ENCODE measurements around the gene C1orf174. TPM values are rescaled to one million over a fixed set of nuclear protein-coding genes. Genes with fewer than 3 reads are reported as not detected.

C1orf174 gene
- total and polyA plus RNA-seq, 2 experiments from 2014 or later, result 17.6 to 22.2 TPM

- TF ChIP-seq, protein P1, sequence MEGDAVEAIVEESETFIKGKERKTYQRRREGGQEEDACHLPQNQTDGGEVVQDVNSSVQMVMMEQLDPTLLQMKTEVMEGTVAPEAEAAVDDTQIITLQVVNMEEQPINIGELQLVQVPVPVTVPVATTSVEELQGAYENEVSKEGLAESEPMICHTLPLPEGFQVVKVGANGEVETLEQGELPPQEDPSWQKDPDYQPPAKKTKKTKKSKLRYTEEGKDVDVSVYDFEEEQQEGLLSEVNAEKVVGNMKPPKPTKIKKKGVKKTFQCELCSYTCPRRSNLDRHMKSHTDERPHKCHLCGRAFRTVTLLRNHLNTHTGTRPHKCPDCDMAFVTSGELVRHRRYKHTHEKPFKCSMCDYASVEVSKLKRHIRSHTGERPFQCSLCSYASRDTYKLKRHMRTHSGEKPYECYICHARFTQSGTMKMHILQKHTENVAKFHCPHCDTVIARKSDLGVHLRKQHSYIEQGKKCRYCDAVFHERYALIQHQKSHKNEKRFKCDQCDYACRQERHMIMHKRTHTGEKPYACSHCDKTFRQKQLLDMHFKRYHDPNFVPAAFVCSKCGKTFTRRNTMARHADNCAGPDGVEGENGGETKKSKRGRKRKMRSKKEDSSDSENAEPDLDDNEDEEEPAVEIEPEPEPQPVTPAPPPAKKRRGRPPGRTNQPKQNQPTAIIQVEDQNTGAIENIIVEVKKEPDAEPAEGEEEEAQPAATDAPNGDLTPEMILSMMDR (IDR thresholded peaks at IDR 0.05; ENCODE audit: low read depth, low read length), result peak; percentile 26
- Histone ChIP-seq H3K36me3 (no peaks in the 10 kb centered on the region), H3K4me3 (peak overlapping the region; percentile 79), H3K27me3 (no peaks in the 10 kb centered on the region), H3K4me1 (ENCODE audit: low read depth) (peaks cover 6% of the 10 kb centered on the region), H3K27ac (no peak overlapping the region), H3K9me3 (ENCODE audit: low read depth) (no peaks in the 10 kb centered on the region)
- peak; percentile 17 to 39 for DNase-seq (ENCODE audit: low read depth in 1 of 2, low spot score in 1 of 2)
Observed at GRCh38 chr1:3858231-3858981, 41.7 kb downstream of the C1orf174 start.

GRCh38 chr1:3857791-3858129 lies 42.3 kb downstream of the C1orf174 start:
- Histone ChIP-seq H3K9me3 (ENCODE audit: low read depth) (no peaks in the 10 kb centered on the region), H3K4me3 (peak overlapping the region; percentile 79), H3K4me1 (ENCODE audit: low read depth) (peaks cover 6% of the 10 kb centered on the region), H3K27me3 (no peaks in the 10 kb centered on the region), H3K36me3 (no peaks in the 10 kb centered on the region), H3K27ac (peak overlapping the region; percentile 59)
- DNase-seq (ENCODE audit: low read depth in 1 of 2, low spot score in 1 of 2), result peak in 1 of 2 donors; percentile 2
- TF ChIP-seq, protein P1 (IDR thresholded peaks at IDR 0.05; ENCODE audit: low read depth, low read length), result no peak

GRCh38 chr1:3856923-3857790 lies 42.9 kb downstream of the C1orf174 start, which contains the start of the genes CEP104 and DFFB:
TSS of gene CEP104 (minus strand) at chr1:3857211. CDS start at chr1:3852407, 4,804 bp downstream.
TSS of gene DFFB (plus strand) at chr1:3857476. CDS start at chr1:3857604, 128 bp downstream.
- H3K9me3 ChIP-seq (ENCODE audit: low read depth), result no peaks in the 10 kb centered on the region
- H3K4me1 ChIP-seq (ENCODE audit: low read depth), result peaks cover 6% of the 10 kb centered on the region
- DNase-seq (ENCODE audit: low read depth in 1 of 2, low spot score in 1 of 2), result peak; percentile 86 to 96
- TF ChIP-seq, protein P1 (IDR thresholded peaks at IDR 0.05; ENCODE audit: low read depth, low read length), result no peak
- H3K27ac ChIP-seq, result peak within 1 kb of the TSS; percentile 59
- H3K27me3 ChIP-seq, result no peaks in the 10 kb centered on the region
- no peaks in the 10 kb centered on the region for H3K36me3 ChIP-seq
- peak within 1 kb of the TSS; percentile 79 for H3K4me3 ChIP-seq

DNA sequence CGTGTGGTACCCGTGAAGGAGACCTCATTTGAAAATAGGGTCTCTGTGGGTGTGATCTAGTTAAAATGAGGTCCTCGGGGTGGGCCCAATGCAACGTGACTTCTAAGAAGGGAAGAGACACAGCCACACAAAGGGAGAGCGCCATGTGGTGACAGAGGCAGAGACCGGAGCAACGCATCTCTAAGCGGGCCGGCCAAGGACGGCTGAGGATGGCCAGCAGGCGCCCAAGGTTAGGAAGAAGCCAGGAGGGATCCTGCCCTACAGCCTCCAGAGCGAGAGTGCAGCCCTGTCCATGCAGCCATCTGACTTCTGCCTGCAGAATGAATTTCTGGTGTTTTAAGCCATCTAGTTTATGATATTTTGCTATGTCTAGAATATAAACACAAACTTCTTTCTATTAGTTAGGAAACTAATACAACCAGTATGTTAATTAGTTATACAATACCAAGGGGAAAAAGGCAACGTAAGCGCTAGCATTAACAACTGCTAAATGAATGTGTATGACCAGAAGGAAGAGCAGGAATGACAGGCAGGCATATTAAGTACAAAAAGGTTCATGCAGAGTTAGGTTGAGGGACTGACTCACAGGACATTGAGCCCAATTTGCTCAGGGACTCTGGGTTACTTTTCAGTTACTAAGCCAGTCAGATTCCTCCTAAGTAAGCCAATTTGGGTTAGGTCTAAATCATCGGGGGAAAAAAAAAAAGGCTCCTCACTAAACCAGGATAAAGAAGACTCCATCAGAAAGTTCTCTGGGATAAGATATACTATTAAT lies 47.2 kb downstream of the C1orf174 start:
- H3K4me3 ChIP-seq, result no peak overlapping the region
- H3K27me3 ChIP-seq, result no peaks in the 10 kb centered on the region
- TF ChIP-seq, protein P1 (IDR thresholded peaks at IDR 0.05; ENCODE audit: low read depth, low read length), result no peak
- H3K27ac ChIP-seq, result no peak overlapping the region
- DNase-seq (ENCODE audit: low read depth in 1 of 2, low spot score in 1 of 2), result no peak
- H3K4me1 ChIP-seq (ENCODE audit: low read depth), result peaks cover 6% of the 10 kb centered on the region
- no peaks in the 10 kb centered on the region for H3K9me3 ChIP-seq (ENCODE audit: low read depth)
- H3K36me3 ChIP-seq, result peaks cover 9% of the 10 kb centered on the region

GRCh38 chr1:3852091-3852490 lies 48.0 kb downstream of the C1orf174 start:
- Histone ChIP-seq H3K27ac (no peak overlapping the region), H3K27me3 (no peaks in the 10 kb centered on the region), H3K4me3 (no peak overlapping the region), H3K4me1 (ENCODE audit: low read depth) (peaks cover 6% of the 10 kb centered on the region), H3K9me3 (ENCODE audit: low read depth) (no peaks in the 10 kb centered on the region), H3K36me3 (peaks cover 18% of the 10 kb centered on the region)
- TF ChIP-seq, protein P1 (IDR thresholded peaks at IDR 0.05; ENCODE audit: low read depth, low read length), result no peak
- DNase-seq (ENCODE audit: low read depth in 1 of 2, low spot score in 1 of 2), result no peak

All from cardiac muscle cell (in vitro differentiated cells and primary cell).